HL-60 (cell line): ENCODE data around the gene POLRMT.

Experiments used
- DNase-seq, 2 experiments: peaks; one replicate each; pipeline ENCODE4 v3.0.0-alpha.2; 2010 to 2020; ENCODE audit warnings: low read depth in 1 of 2, low spot score in 1 of 2
- H3K27ac ChIP-seq: fragments of 250-450 bp; sonication (Bioruptor Pico); replicated peaks from 2 replicates; pipeline ENCODE4 v1.5.1; 2020; ENCODE audit warnings: mild to moderate bottlenecking, moderate library complexity
- H3K27me3 ChIP-seq: fragments of 250-450 bp; sonication (Bioruptor Pico); 2 replicates; pipeline ENCODE4 v1.5.1; 2021; ENCODE audit warnings: mild to moderate bottlenecking, moderate library complexity; ENCODE audit not compliant: insufficient read depth, poor library complexity, severe bottlenecking
- H3K4me3 ChIP-seq: replicated peaks from 2 replicates; pipeline ENCODE4 v1.5.1; 2011; ENCODE audit warnings: mild to moderate bottlenecking, control low read depth, low read length; ENCODE audit not compliant: insufficient read depth
- GABPA ChIP-seq: IDR thresholded peaks from 2 replicates; pipeline ENCODE4 v1.6.1; 2012; ENCODE audit warnings: low read depth
- POLR2AphosphoS5 ChIP-seq: IDR thresholded peaks from 2 replicates; pipeline ENCODE4 v1.6.1; 2012; ENCODE audit warnings: low read depth
- REST ChIP-seq: IDR thresholded peaks from 2 replicates; pipeline ENCODE4 v1.6.1; 2012; ENCODE audit warnings: low read depth; ENCODE audit not compliant: insufficient replicate concordance
- SPI1 ChIP-seq: IDR thresholded peaks from 2 replicates; pipeline ENCODE4 v1.6.1; 2012; ENCODE audit warnings: low read depth, mild to moderate bottlenecking, borderline replicate concordance
- TF ChIP-seq, protein P1 (sequence below): IDR thresholded peaks from one replicate; pipeline ENCODE4 v1.5.1; 2011; ENCODE audit warnings: low read length, control low read depth, inconsistent platforms; ENCODE audit not compliant: insufficient read depth

POLRMT gene

DNA sequence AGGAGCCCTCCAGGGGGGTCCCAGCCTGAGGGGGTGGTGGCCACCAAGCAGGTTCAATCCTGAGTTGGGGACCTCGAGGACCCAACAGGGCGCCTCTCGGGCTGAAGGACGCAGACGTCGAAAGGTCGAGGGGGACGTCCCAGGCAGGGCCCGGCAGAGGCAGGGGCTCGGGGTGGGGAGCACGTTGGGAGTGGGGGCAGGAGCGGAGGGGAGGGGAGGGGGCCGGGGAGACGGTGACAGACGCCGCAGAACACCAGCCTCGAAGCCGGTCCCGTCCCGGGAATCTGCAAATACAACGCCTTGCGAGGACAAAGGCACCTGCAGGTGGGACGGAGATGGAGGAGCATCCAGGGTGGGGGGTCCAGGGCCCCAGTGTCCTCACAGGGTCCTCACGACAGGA is 10.4 kb upstream of the POLRMT start:
- TF ChIP-seq POLR2AphosphoS5, result no peak
- TF ChIP-seq, protein P1, sequence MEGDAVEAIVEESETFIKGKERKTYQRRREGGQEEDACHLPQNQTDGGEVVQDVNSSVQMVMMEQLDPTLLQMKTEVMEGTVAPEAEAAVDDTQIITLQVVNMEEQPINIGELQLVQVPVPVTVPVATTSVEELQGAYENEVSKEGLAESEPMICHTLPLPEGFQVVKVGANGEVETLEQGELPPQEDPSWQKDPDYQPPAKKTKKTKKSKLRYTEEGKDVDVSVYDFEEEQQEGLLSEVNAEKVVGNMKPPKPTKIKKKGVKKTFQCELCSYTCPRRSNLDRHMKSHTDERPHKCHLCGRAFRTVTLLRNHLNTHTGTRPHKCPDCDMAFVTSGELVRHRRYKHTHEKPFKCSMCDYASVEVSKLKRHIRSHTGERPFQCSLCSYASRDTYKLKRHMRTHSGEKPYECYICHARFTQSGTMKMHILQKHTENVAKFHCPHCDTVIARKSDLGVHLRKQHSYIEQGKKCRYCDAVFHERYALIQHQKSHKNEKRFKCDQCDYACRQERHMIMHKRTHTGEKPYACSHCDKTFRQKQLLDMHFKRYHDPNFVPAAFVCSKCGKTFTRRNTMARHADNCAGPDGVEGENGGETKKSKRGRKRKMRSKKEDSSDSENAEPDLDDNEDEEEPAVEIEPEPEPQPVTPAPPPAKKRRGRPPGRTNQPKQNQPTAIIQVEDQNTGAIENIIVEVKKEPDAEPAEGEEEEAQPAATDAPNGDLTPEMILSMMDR, result no peak
- no peak for TF ChIP-seq GABPA
- no peak for TF ChIP-seq REST
- no peak for TF ChIP-seq SPI1
- H3K27ac ChIP-seq, result no peak overlapping the region
- H3K4me3 ChIP-seq, result no peak overlapping the region
- DNase-seq, result no peak
- peaks cover 4% of the 10 kb centered on the region for H3K27me3 ChIP-seq

DNA sequence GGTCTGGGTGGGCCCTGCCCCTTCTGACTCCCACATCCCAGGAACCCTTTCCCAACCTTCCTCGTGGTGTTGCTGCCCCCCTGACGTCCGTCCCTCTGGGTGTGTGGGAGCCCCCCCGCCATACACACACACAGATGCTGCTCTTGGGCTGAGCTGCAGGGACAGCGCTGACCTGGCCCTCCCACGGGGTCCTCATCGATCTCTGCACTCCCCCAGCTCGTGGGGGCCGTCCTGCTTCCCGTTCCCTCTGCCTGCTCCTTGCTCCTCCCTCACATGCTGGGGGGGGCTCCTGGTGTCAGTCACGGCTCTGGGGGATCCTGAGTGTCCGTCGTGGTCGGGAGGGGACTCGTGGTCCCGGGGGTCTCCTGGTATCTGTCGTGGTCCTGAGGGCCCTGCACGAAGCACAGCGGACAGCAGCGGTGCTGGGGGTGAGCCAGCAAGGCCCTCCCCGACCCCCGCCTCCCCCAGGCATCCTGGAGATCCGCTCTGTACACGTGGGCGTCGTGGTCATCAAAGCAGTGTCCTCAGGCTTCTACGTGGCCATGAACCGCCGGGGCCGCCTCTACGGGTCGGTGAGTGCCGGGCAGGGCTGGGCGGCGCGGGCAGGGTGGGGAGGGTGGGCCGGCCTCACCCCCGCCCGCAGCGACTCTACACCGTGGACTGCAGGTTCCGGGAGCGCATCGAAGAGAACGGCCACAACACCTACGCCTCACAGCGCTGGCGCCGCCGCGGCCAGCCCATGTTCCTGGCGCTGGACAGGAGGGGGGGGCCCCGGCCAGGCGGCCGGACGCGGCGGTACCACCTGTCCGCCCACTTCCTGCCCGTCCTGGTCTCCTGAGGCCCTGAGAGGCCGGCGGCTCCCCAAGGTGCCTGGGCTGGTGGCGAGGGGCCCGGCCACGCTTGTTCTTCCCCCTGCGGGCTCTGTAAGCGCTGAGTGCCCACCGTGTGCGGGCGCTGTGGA is 9.7 kb upstream of the POLRMT start:
- DNase-seq, result no peak
- no peak for TF ChIP-seq SPI1
- TF ChIP-seq, protein P1, result no peak
- no peak for TF ChIP-seq GABPA
- no peak for TF ChIP-seq REST
- no peak for TF ChIP-seq POLR2AphosphoS5
- H3K27me3 ChIP-seq, result peaks cover 4% of the 10 kb centered on the region
- no peak overlapping the region for H3K27ac ChIP-seq
- no peak overlapping the region for H3K4me3 ChIP-seq

- TF ChIP-seq, protein P1, result no peak
- TF ChIP-seq POLR2AphosphoS5, result no peak
- no peak for TF ChIP-seq SPI1
- TF ChIP-seq REST, result no peak
- no peak for TF ChIP-seq GABPA
- H3K27me3 ChIP-seq, result peaks cover 4% of the 10 kb centered on the region
Measured at GRCh38 chr19:641702-642101, 8.4 kb upstream of the POLRMT start.

More at GRCh38 chr19:641702-642101, 8.4 kb upstream of the POLRMT start:
- no peak overlapping the region for H3K27ac ChIP-seq
- DNase-seq, result no peak
- H3K4me3 ChIP-seq, result no peak overlapping the region
